SK-N-SH (cell line): ENCODE measurements around the gene CDIPT. TPM values are rescaled to one million over a fixed set of nuclear protein-coding genes. Genes with fewer than 3 reads are reported as not detected.

Experiments used
- CTCF ChIA-PET: fragments of 300-600, 350-600 bp; formaldehyde crosslinking; extraction: SDS; loops from one replicate; lab custom pipeline; 2021; lab: Yijun Ruan, JAX
- POLR2A ChIA-PET: fragments of 350-600 bp; sonication (Branson Sonifier 250); formaldehyde crosslinking; extraction: SDS; loops from one replicate; lab custom pipeline; 2020; ENCODE audit warnings: antibody characterized with exemption, inconsistent platforms; lab: Yijun Ruan, JAX
- DNase-seq: peaks from one replicate; pipeline ENCODE4 v3.0.0; 2012
- H2AFZ ChIP-seq: fragments of 200-600 bp; sonication (generic); 2 replicates; pipeline ENCODE4 v1.8.1; 2016; ENCODE audit warnings: antibody characterized with exemption, mild to moderate bottlenecking, low read depth
- H3F3A ChIP-seq: fragments of 200-600 bp; sonication (generic); replicated peaks from 2 replicates; pipeline ENCODE3; 2016; ENCODE audit warnings: antibody characterized with exemption, mild to moderate bottlenecking; ENCODE audit not compliant: insufficient read depth
- H3K27ac ChIP-seq, 2 experiments: fragments of 200-500 bp in 1 of 2; fragments of 200-600 bp in 1 of 2; sonication (Bioruptor generic) in 1 of 2; sonication (generic), shearing (Covaris generic) in 1 of 2; 2 replicates each; pipeline versions ENCODE4 v1.5.1 to v1.6.1; 2014 to 2016; ENCODE audit warnings: low read depth in 2 of 2, inconsistent platforms in 1 of 2, low read length in 1 of 2, mild to moderate bottlenecking in 1 of 2, mixed read lengths in 1 of 2
- H3K27me3 ChIP-seq: fragments of 200-600 bp; sonication (generic), shearing (Covaris generic); 2 replicates; pipeline ENCODE4 v1.6.1; 2016; ENCODE audit warnings: mixed run types; ENCODE audit not compliant: insufficient read depth
- H3K36me3 ChIP-seq, 2 experiments: fragments of 200-500 bp in 1 of 2; fragments of 200-600 bp in 1 of 2; sonication (Bioruptor generic) in 1 of 2; sonication (generic) in 1 of 2; replicated peaks in 1 of 2; 2 replicates each; pipeline versions ENCODE3 to v1.5.1; 2014 to 2016; ENCODE audit warnings: low read length in 1 of 2, mild to moderate bottlenecking in 1 of 2; ENCODE audit not compliant: insufficient read depth in 2 of 2, control insufficient read depth in 1 of 2
- H3K4me1 ChIP-seq, 2 experiments: fragments of 200-500 bp in 1 of 2; fragments of 200-600 bp in 1 of 2; sonication (Bioruptor generic) in 1 of 2; sonication (generic), shearing (Covaris generic) in 1 of 2; 2 replicates each; pipeline versions ENCODE4 v1.5.1 to v1.6.1; 2014 to 2016; ENCODE audit warnings: low read depth in 1 of 2, low read length in 1 of 2, mixed run types in 1 of 2; ENCODE audit not compliant: insufficient read depth in 2 of 2, control insufficient read depth in 1 of 2
- H3K4me2 ChIP-seq: fragments of 200-600 bp; sonication (generic), shearing (Covaris generic); 2 replicates; pipeline ENCODE4 v1.6.1; 2017; ENCODE audit warnings: mixed run types
- H3K4me3 ChIP-seq, 2 experiments: fragments of 200-500 bp in 1 of 2; fragments of 200-600 bp in 1 of 2; sonication (Bioruptor generic) in 1 of 2; sonication (generic), shearing (Covaris generic) in 1 of 2; 2 replicates each; pipeline versions ENCODE4 v1.5.1 to v1.8.1; 2014 to 2016; ENCODE audit warnings: low read depth in 2 of 2, inconsistent platforms in 1 of 2, low read length in 1 of 2, mild to moderate bottlenecking in 1 of 2, mixed read lengths in 1 of 2, moderate library complexity in 1 of 2
- H3K79me2 ChIP-seq: fragments of 200-600 bp; sonication (generic); 2 replicates; pipeline ENCODE4 v1.8.1; 2017; ENCODE audit warnings: mild to moderate bottlenecking; ENCODE audit not compliant: insufficient read depth
- H3K9ac ChIP-seq: fragments of 200-600 bp; sonication (generic); 2 replicates; pipeline ENCODE4 v1.6.1; 2017; ENCODE audit warnings: mixed run types
- H3K9me2 ChIP-seq: fragments of 200-600 bp; sonication (generic); 2 replicates; pipeline ENCODE4 v1.6.1; 2017; ENCODE audit warnings: mixed run types
- H3K9me3 ChIP-seq: fragments of 200-600 bp; sonication (generic); 2 replicates; pipeline ENCODE4 v1.6.1; 2017; ENCODE audit warnings: mixed run types, mild to moderate bottlenecking, moderate library complexity
- H4K20me1 ChIP-seq: fragments of 200-600 bp; sonication (generic); 2 replicates; pipeline ENCODE4 v1.6.1; 2017; ENCODE audit warnings: mild to moderate bottlenecking, mixed run types; ENCODE audit not compliant: insufficient read depth
- ELF1 ChIP-seq: IDR thresholded peaks from 2 replicates; pipeline ENCODE4 v1.4.0; 2012
- EP300 ChIP-seq, 2 experiments: IDR thresholded peaks; 2 replicates each; pipeline versions ENCODE4 v1.4.0 to v1.6.1; 2012; ENCODE audit warnings: borderline replicate concordance in 1 of 2, low read depth in 1 of 2, low read length in 1 of 2
- EZH2phosphoT487 ChIP-seq: fragments of 200-600 bp; sonication (generic); IDR thresholded peaks from 2 replicates; pipeline ENCODE4 v1.6.1; 2017; ENCODE audit warnings: low read depth, mixed run types, mild to moderate bottlenecking, antibody characterized with exemption, moderate library complexity, borderline replicate concordance
- FOSL2 ChIP-seq: IDR thresholded peaks from 2 replicates; pipeline ENCODE4 v1.4.0; 2012; ENCODE audit warnings: low read depth, mild to moderate bottlenecking, moderate library complexity, borderline replicate concordance
- FOXJ3 ChIP-seq: sonication (generic); formaldehyde crosslinking; IDR thresholded peaks from 2 replicates; pipeline ENCODE4 v1.5.1; 2020; ENCODE audit warnings: mild to moderate bottlenecking, missing genetic modification reagents
- FOXM1 ChIP-seq: IDR thresholded peaks from 2 replicates; pipeline ENCODE4 v1.4.0; 2012; ENCODE audit warnings: low read depth, mild to moderate bottlenecking
- GABPA ChIP-seq: IDR thresholded peaks from 2 replicates; pipeline ENCODE4 v1.4.0; 2012; ENCODE audit warnings: low read depth, mild to moderate bottlenecking
- GATA2 ChIP-seq: sonication (generic); formaldehyde crosslinking; IDR thresholded peaks from 2 replicates; pipeline ENCODE4 v1.5.0; 2020; ENCODE audit warnings: mild to moderate bottlenecking, missing genetic modification reagents
- MEF2A ChIP-seq: IDR thresholded peaks from 2 replicates; pipeline ENCODE4 v1.4.0; 2012; ENCODE audit warnings: low read depth, borderline replicate concordance
- MXI1 ChIP-seq: IDR thresholded peaks from 2 replicates; pipeline ENCODE4 v1.6.1; 2012; ENCODE audit warnings: mild to moderate bottlenecking, low read depth, low read length, improper control_type of control experiment
- NFIC ChIP-seq: IDR thresholded peaks from 2 replicates; pipeline ENCODE4 v1.4.0; 2012; ENCODE audit warnings: borderline replicate concordance
- NRF1 ChIP-seq: IDR thresholded peaks from 2 replicates; pipeline ENCODE4 v1.6.1; 2012; ENCODE audit warnings: low read depth, mild to moderate bottlenecking, low read length
- PBX3 ChIP-seq: IDR thresholded peaks from 2 replicates; pipeline ENCODE4; 2012
- POLR2AphosphoS5 ChIP-seq: IDR thresholded peaks from 2 replicates; pipeline ENCODE4 v1.6.1; 2012; ENCODE audit warnings: low read depth, low read length
- RAD21 ChIP-seq: IDR thresholded peaks from 2 replicates; pipeline ENCODE4 v1.6.1; 2012; ENCODE audit warnings: mild to moderate bottlenecking, low read length
- REST ChIP-seq: IDR thresholded peaks from 2 replicates; pipeline ENCODE4 v1.6.1; 2012; ENCODE audit warnings: mild to moderate bottlenecking, low read depth, low read length, moderate library complexity
- SIN3A ChIP-seq: IDR thresholded peaks from 2 replicates; pipeline ENCODE4 v1.6.1; 2012; ENCODE audit warnings: low read depth, mild to moderate bottlenecking, low read length, moderate library complexity, borderline replicate concordance
- SMC3 ChIP-seq: IDR thresholded peaks from 2 replicates; pipeline ENCODE4 v1.6.1; 2012; ENCODE audit warnings: low read depth, low read length, improper control_type of control experiment
- TCF12 ChIP-seq: IDR thresholded peaks from 2 replicates; pipeline ENCODE4 v1.4.0; 2012
- USF2 ChIP-seq: fragments of 150-350 bp; IDR thresholded peaks from 2 replicates; pipeline ENCODE4 v1.6.1; 2017; ENCODE audit warnings: antibody characterized with exemption, low read length, low read depth, borderline replicate concordance
- YY1 ChIP-seq: IDR thresholded peaks from 2 replicates; pipeline ENCODE4 v1.4.0; 2012; ENCODE audit warnings: low read depth, mild to moderate bottlenecking
- ZBTB33 ChIP-seq: IDR thresholded peaks from 2 replicates; pipeline ENCODE4 v1.4.0; 2012; ENCODE audit warnings: low read depth, borderline replicate concordance
- WGBS: methylation state at CpG from one replicate; pipeline ENCODE4 v1.1.6; 2017; ENCODE audit warnings: low lambda C conversion rate; 5-methylcytosine and 5-hydroxymethylcytosine counted together
- polyA plus RNA-seq, 3 experiments: library from polyadenylated mRNA; depleted of rRNA; stranded (reverse); fragments of >200 nt; gene quantifications; 2 replicates each; pipeline ENCODE4 v1.2.3, GENCODE V29; 2012

Gene CDIPT
- polyA plus RNA-seq, 1 of the 3 experiments (the other 2 are of a cell fraction), result 90.7 TPM

DNA sequence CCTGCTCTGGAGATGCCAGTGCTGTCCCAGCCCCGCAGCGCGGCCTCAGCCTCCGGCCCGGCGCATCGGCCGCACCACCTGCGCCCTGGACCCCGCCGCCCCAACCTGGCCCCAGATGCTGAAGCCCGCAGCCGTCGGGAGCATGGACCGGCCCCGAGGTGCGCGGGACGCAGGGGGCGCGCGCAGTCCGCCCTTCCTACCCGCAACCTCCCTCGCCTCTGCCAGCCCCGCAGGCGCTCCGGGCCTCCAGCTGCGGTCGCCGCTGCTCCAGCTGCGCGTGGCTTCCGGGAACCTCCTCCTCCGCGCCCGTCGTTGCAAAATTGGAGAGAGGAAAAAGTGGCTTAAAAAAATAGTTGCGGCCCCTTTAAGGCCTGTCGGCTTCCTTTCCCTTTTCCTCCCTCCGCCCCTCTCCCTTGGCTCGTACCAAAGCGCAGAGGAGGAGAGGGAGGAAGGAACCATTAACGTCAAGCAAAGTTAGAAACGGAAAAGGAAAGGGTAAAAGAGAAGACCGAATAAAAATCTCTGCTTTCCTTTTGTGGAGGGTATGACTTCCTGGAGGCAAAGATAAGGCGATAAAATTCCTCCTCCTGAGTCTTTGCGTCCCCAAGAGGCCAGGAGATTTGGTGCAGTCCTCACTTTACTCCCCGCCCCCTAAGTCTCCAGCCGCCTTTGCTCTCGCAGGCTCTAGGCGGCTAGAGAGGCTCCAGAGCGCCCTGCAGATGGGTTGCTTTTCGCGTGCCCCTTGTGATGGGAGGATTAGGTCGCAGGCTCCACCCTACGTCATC is at the start of gene CDIPT (continued):
- TF ChIP-seq PBX3 (no peak), YY1 (no peak), ELF1 (peak; percentile 60), FOXM1 (no peak), POLR2AphosphoS5 (no peak), GABPA (peak; percentile 20), MEF2A (no peak), REST (peak; percentile 34; the same call in 1 of the 2 replicates), GATA2 (CRISPR knock-in tag) (no peak), SIN3A (no peak), EZH2phosphoT487 (no peak)
- TF ChIP-seq, all 33 proteins: peak for 17

DNA sequence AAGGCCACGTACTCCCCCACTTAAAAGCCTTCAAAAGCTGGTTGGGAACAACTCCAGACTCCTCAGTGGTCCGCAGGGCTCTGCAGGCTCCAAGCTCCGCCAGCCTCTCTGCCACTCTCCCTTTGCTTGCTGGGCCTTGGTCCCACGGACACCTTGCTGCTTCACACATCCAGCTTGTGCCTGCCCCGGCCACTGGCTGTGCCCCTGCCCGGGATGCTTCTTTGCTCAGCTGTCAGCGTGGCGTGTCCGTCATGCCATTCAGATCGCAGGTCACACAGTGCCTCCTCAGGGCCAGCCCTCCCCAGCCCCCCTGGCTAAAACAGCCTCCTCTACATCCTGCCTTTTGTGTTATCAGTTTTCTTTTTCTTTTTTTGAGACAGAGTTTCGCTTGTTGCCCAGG is 49.1 kb upstream of the CDIPT start:
- Histone ChIP-seq H3K4me3 (no peak overlapping the region), H4K20me1 (no peaks in the 10 kb centered on the region), H3K4me2 (no peak overlapping the region), H2AFZ (no peak overlapping the region), H3K79me2 (peaks cover 6% of the 10 kb centered on the region; the same call in 1 of the 2 replicates), H3K27ac (no peak overlapping the region), H3K9me3 (no peaks in the 10 kb centered on the region), H3K4me1 (no peaks in the 10 kb centered on the region), H3K36me3 (peaks cover 3 to 14% of the 10 kb centered on the region in 2 experiments), H3K9ac (no peak overlapping the region), H3F3A (peaks cover 15% of the 10 kb centered on the region), H3K27me3 (no peaks in the 10 kb centered on the region), H3K9me2 (no peaks in the 10 kb centered on the region)
- 94% methylated on average over 11 of the region's 11 CpGs for WGBS
- no peak for DNase-seq
- ChIA-PET CTCF (interaction anchor here (0.6 to 2.2 kb wide), 2 partner anchors 10 to 120 kb away, joined by 4 to 8 read pairs; no protein-coding TSS in a partner anchor), POLR2A (interaction anchor here (1.8 to 2.6 kb wide), 2 partner anchors 11 to 14 kb away, joined by 3 to 12 read pairs; partner anchors contain the start of genes ASPHD1, KCTD13 and SEZ6L2)
- no peak for TF ChIP-seq NFIC
- no peak for TF ChIP-seq FOXM1
- no peak for TF ChIP-seq FOXJ3
- TF ChIP-seq ZBTB33, result no peak
- no peak for TF ChIP-seq FOSL2
- no peak for TF ChIP-seq EP300 (IDR thresholded peaks at IDR 0.05; ENCODE audit: borderline replicate concordance in 1 of 2, low read depth in 1 of 2, low read length in 1 of 2)
- no peak for TF ChIP-seq ELF1
- no peak for TF ChIP-seq RAD21
- no peak for TF ChIP-seq TCF12
- no peak for TF ChIP-seq SIN3A
- no peak for TF ChIP-seq NRF1
- TF ChIP-seq EZH2phosphoT487, result no peak
- no peak for TF ChIP-seq USF2
- TF ChIP-seq PBX3, result no peak
- TF ChIP-seq SMC3, result no peak
- TF ChIP-seq MXI1, result no peak
